Myocyte (in vitro differentiated cells): ENCODE data around the gene CERK. TPM values are rescaled to one million over a fixed set of nuclear protein-coding genes. Genes with fewer than 3 reads are reported as not detected.
A peak's percentile ranks its signal among the peaks of the same experiment; 100 is the strongest.

Source experiments
- DNase-seq: peaks from one replicate; pipeline ENCODE4 v3.0.0-alpha.2; 2012; ENCODE audit warnings: low read depth
- total RNA-seq: library from RNA; depleted of rRNA; stranded (reverse); fragments of >200 nt; gene quantifications from 2 replicates; pipeline ENCODE4 v1.2.3, GENCODE V29; 2014

The CERK gene
- total RNA-seq, 1 donor from 2014 or later: 32.9 TPM

GRCh38 chr22:46766611-46767010 is 28.6 kb upstream of the CERK start:
- DNase-seq: no peak

GRCh38 chr22:46764779-46765485 is 26.9 kb upstream of the CERK start:
- DNase-seq: no peak

DNA sequence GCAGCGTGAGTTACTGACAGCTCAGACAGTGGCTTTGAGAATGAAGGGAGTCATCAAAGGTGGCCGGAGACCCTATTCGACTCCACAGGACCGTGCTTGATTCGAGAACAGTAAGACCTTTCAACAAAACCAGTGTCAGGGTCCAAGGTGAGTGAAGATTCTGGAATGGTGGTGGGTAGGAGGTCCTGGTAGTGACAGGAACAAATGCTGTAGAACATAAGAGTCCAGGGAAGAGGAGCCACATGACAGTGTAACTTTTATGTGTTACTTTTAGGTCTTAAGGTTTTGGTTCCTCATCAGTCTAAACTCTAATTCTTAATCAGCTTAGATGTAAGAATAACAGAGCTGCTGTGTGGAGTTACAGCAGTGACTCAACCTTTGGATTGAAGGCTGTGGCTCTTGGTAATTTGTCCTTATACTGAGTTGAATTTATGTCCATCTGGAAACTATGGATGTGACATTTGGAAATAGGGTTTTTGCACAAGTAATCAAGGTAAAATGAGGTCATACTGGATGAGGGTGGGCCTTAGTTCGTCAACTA is 26.2 kb upstream of the CERK start:
- DNase-seq: no peak

- no peak for DNase-seq
Measured at GRCh38 chr22:46763051-46763705, 25.1 kb upstream of the CERK start.

GRCh38 chr22:46762238-46763050 is 24.4 kb upstream of the CERK start, which contains the start of gene TBC1D22A:
TSS of gene TBC1D22A (plus strand) at chr22:46762650. CDS start at chr22:46762787, 137 bp downstream.
- DNase-seq: peak; percentile 96

DNA sequence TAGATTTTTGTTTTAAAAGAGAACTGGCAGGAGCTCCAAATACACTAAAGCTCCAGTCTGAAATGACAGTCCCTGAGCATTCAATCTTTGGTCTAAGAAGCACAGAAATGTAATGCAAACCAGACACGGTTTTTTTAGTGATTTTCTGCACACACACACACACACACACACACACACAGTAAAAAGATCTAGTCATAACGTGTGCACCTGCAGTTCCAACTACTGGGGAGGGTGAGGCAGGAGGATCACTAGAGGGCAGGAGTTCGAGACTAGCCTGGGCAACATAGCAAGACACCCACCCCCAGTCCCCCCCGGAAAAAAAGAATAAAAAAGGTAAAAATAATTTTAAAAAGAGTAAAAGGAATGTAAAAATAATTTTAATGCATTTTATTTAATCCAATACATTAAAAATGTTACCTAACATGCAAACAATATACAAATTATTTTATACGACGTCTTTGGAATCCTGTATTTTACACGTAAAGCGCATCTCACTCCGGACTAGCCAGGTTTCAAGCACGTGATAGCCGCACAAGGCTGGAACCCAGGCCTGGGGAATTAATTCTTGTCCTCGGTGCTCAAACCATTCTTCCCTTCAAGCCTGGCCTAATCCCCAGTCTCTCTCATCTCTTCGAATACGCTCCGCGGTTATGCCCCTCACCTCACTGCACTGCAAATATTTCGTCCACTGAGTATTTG is 23.6 kb upstream of the CERK start:
- no peak for DNase-seq

DNA sequence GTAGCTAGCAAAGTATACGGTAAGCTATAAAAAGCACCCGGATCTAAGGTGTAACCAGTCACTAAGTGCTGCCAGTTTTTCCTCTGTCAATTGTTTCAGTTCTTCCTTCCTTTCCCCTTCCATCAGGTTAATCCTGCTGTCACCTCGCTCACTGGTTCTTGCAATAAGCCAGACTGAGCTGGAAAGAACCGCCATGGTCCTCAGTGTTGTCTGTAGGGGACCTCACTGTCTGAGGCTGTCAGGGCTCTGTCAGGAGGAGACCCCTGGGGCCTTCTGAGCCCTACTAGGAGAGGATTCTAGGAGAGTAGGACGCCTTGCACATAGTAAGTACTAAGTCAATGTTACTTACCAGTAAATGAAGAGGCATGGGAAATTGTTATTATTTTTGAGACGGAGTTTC is 23.0 kb upstream of the CERK start:
- no peak for DNase-seq

DNA sequence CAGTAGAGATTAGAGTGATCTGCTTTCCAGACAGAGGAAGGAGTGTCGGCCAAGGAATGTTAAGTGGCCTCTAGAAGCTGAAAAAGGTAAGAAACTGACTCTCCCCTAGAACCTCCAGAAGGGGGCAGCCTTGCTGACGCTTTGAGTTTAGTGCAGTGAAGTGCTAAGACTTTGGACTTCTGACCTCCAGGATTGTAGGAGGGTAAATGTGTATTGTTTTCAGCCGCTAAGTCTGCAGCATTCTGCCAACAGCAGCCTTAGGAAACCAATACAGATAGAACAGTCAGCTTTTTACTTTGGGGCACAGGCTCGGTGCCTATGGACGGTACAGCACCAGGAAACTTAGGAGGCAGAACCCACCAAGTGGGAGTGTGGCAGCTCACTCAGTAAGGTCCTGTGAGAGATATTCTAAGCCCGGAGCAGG is 20.8 kb upstream of the CERK start:
- DNase-seq: peak; percentile 81

DNA sequence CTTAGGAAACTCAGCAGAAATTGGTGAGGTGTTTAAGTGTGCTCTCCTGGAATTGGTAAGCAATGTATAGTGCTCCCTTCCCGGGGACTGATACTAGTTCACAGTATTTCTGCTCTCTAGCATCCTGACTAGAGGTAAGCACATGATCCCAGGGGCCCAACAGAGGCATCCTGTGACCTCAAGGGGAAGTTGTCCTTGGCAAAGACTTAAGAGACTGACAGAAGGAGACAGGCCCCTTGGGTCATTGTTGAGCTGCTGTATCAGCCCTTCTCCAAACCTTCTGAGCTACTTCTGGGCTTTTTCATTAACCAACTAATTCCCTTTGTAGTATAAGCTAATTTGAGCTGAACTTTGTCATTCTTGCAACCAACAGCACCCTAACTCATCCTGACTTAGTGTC is 20.1 kb upstream of the CERK start:
- DNase-seq: no peak

DNA sequence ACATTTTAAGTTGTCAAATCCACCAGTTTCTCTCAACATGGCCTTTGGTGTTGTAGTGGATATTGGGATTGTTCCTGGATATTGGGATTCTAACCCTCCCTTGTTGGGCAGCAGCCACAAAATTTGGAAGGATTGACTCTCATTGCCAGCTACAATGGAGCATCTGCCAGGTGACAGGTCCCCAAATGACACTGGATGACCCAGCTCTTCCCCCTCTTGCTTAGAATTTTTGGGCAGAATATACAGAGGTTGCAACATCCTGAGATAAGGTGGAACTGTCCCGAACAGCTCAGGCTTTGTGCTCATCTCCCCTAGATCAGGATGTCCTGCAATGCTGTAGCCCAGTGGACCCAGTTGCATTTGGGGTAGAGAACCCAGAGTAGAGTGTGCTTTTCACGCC is 19.1 kb upstream of the CERK start:
- no peak for DNase-seq

GRCh38 chr22:46756097-46756496 is 18.0 kb upstream of the CERK start:
- DNase-seq: no peak

DNA sequence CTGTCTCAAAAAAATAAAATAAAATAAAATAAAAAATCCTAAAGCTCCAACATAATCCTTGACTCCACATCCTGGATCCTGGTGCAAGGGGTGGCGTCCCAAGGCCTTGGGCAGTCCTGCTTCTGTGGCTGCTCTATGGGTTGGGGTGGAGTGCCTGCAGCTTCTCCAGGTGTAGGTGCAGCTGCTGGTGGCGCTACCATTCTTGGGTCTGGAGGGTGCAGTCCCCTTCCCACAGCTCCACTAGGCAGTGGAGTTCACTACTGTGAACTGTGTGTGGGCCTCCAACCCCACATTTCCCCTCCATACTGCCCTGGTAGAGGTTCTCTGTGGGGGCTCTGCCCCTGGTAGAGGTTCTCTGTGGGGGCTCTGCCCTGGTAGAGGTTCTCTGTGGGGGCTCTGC is 17.5 kb upstream of the CERK start:
- DNase-seq: no peak

GRCh38 chr22:46754826-46755225 is 16.8 kb upstream of the CERK start:
- DNase-seq: no peak

GRCh38 chr22:46754110-46754799 is 16.2 kb upstream of the CERK start:
- peak; percentile 99 for DNase-seq

- DNase-seq: no peak
Measured at GRCh38 chr22:46753761-46754109, 15.7 kb upstream of the CERK start.

DNA sequence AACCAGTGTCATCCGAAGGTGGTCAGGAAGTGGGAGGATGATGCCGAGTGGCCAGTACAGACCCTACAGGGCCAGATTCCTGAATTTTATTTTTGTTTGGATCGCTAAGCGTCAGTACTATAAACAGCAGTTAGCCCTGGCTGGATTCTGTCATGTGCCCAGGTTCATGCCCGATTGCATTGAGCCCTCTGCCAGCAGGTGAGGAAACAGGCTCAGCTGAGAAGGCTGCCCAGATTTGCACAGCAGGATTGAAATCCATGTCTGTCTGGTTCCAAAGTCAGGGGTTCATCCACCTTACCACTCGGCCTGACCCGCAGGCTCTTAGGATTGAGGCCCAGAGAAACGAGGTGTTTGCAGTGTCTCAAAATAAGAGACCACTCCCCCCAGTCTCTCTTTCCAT is 15.3 kb upstream of the CERK start:
- no peak for DNase-seq

DNA sequence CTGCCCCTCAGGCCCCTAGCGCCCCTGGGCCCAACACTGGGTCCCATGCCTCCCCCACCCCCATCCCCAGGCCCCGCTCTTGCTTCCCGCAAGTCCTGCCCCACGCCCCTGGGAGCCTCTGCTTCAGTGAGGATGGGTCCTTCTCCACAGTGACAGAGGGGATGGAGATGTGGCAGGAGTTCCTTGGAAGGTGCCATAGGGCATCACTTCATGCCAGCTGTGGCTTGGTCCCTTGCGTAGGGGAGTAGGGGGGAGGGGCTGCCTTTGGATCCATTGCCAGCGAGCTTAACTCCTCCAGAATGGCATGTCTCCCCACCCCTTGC is 14.9 kb upstream of the CERK start:
- DNase-seq: no peak

GRCh38 chr22:46752286-46752987 is 14.4 kb upstream of the CERK start:
- no peak for DNase-seq

DNA sequence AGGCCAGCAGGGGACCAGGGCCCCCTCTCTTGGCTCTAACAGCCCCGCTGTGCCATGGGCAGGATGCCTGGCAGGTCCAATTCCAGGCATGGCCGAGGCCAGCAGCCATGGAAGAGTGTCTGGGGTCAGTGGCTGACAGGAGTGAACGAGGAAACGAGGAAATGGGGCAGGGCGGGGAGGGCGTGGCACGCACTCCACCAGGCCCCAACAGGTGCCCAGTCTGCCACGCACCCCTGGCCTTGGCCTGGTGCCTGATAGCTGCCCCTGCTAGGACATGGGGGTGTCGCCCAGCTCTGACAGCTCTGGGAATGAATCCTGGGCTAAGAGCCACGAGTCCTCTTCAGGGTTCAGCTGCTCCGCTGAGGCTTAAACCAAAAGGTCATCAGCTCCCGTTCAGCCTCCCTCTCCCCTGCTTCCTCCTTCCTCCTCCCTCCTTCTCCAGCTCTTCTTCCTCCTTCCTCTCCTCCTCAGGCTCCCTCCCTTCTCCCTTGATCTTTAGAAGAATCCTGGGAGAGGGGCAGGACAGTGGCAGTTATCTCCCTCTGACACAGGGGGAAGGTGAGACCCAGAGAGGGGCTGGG is 12.9 kb upstream of the CERK start:
- peak; percentile 87 for DNase-seq

- DNase-seq: peak; percentile 27
Measured at GRCh38 chr22:46750530-46750800, 12.4 kb upstream of the CERK start.
